Panc1 (cell line): ENCODE results near the gene EPHB2. TPM values are rescaled to one million over a fixed set of nuclear protein-coding genes. Genes with fewer than 3 reads are reported as not detected.

Source experiments
- ATAC-seq: fragments of 200-7000 bp; cut with Tn5 transposase; 2 replicates; pipeline ENCODE4 v1.9.1; 2020; ENCODE audit warnings: mild to moderate bottlenecking, moderate library complexity
- BruUV-seq: library from RNA; stranded (reverse); fragments of 400-500 nt; replicated peaks from 2 replicates; lab custom pipeline; 2021; lab: Mats Ljungman, UMichigan
- CTCF ChIA-PET: fragments of 300-600 bp; sonication (Branson Sonifier 250); formaldehyde crosslinking; loops from one replicate; lab custom pipeline; 2022; ENCODE audit warnings: antibody characterized with exemption; lab: Charles Lee
- POLR2A ChIA-PET: fragments of 300-600 bp; sonication (Branson Sonifier 250); formaldehyde crosslinking; loops from one replicate; lab custom pipeline; 2022; ENCODE audit warnings: antibody characterized with exemption; lab: Charles Lee
- DNase-seq: peaks from one replicate; pipeline ENCODE4 v3.0.0-alpha.2; 2010; ENCODE audit warnings: low read depth, low spot score
- H3K27ac ChIP-seq: 2 replicates; pipeline ENCODE4 v1.5.1; 2011; ENCODE audit warnings: mild to moderate bottlenecking, low read length, inconsistent platforms
- H3K27me3 ChIP-seq: fragments of 200-500 bp; sonication (Bioruptor generic); 2 replicates; pipeline ENCODE4 v1.6.0; 2014; ENCODE audit warnings: low read length, inconsistent platforms; ENCODE audit not compliant: control insufficient read depth, insufficient read depth
- H3K36me3 ChIP-seq: fragments of 200-500 bp; sonication (Bioruptor generic); 2 replicates; pipeline ENCODE4 v1.5.1; 2014; ENCODE audit warnings: inconsistent platforms, mild to moderate bottlenecking, low read length, moderate library complexity; ENCODE audit not compliant: control insufficient read depth, insufficient read depth
- H3K4me1 ChIP-seq: 2 replicates; pipeline ENCODE4 v1.5.1; 2011; ENCODE audit warnings: inconsistent platforms, mild to moderate bottlenecking, low read length, moderate library complexity; ENCODE audit not compliant: control insufficient read depth, insufficient read depth
- H3K4me3 ChIP-seq, 2 experiments: 2 replicates each; pipeline ENCODE4 v1.5.1; 2011 to 2012; ENCODE audit warnings: low read depth in 2 of 2, low read length in 2 of 2, mild to moderate bottlenecking in 2 of 2, inconsistent platforms in 1 of 2, moderate library complexity in 1 of 2
- H3K9me3 ChIP-seq: fragments of 200-500 bp; sonication (Bioruptor generic); 2 replicates; pipeline ENCODE4 v1.5.1; 2014; ENCODE audit warnings: low read depth, mild to moderate bottlenecking, inconsistent platforms, low read length, moderate library complexity; ENCODE audit not compliant: control insufficient read depth, insufficient read depth
- CTCF ChIP-seq: fragments of 450-650 bp; IDR thresholded peaks from 2 replicates; pipeline ENCODE4 v1.5.1; 2017; ENCODE audit warnings: mild to moderate bottlenecking
- POLR2AphosphoS5 ChIP-seq: IDR thresholded peaks from 2 replicates; pipeline ENCODE4 v1.6.1; 2012; ENCODE audit warnings: mild to moderate bottlenecking, low read depth, low read length, moderate library complexity
- REST ChIP-seq, 2 experiments: IDR thresholded peaks; 2 replicates each; pipeline ENCODE4 v1.6.1; 2011 to 2012; ENCODE audit warnings: low read depth in 2 of 2, control low read depth in 1 of 2, low read length in 1 of 2, mild to moderate bottlenecking in 1 of 2, moderate library complexity in 1 of 2; ENCODE audit not compliant: insufficient read depth in 1 of 2
- SIN3A ChIP-seq: IDR thresholded peaks from 2 replicates; pipeline ENCODE4 v1.6.1; 2012; ENCODE audit warnings: low read depth, mild to moderate bottlenecking, low read length, moderate library complexity, borderline replicate concordance; ENCODE audit not compliant: insufficient read depth
- TCF7L2 ChIP-seq: IDR thresholded peaks from 2 replicates; pipeline ENCODE4 v1.6.1; 2011; ENCODE audit warnings: mild to moderate bottlenecking, low read depth, low read length, inconsistent platforms
- in situ Hi-C: cut with HindIII; loops from 2 replicates; pipeline ENCODE4 v1.10.0; 2016; ENCODE audit warnings: low sequenced_read_pairs, low pct_unique_long_range_greater_than_20kb
- intact Hi-C: fragments of 100-400 bp; cut with micrococcal nuclease; formaldehyde crosslinking; loops from one replicate; pipeline ENCODE4 v1.10.0; 2022; ENCODE audit not compliant: unreplicated experiment
- total RNA-seq: library from RNA; stranded (reverse); gene quantifications from one replicate; pipeline ENCODE4 v1.2.1, GENCODE V29; 2021; ENCODE audit not compliant: unreplicated experiment

The EPHB2 gene
- total RNA-seq, 1 experiment from 2014 or later = 29.0 TPM

- DNase-seq (no peak), ATAC-seq (no peak)
- Histone ChIP-seq H3K36me3 (no peaks in the 10 kb centered on the region), H3K4me3 (no peak overlapping the region), H3K27me3 (no peaks in the 10 kb centered on the region), H3K4me1 (no peaks in the 10 kb centered on the region), H3K27ac (no peak overlapping the region), H3K9me3 (no peaks in the 10 kb centered on the region)
- no TSS peak for BruUV-seq
- CTCF ChIA-PET = no interaction called here
- TF ChIP-seq TCF7L2 (no peak), REST (IDR thresholded peaks at IDR 0.05; ENCODE audit: insufficient read depth in 1 of 2, low read depth in 2 of 2, low read length in 1 of 2) (no peak), SIN3A (no peak), POLR2AphosphoS5 (no peak), CTCF (no peak)
- intact Hi-C loops = no loop called here
- POLR2A ChIA-PET = no interaction called here
- in situ Hi-C loops = no loop called here
Observed at GRCh38 chr1:22914156-22914555, 203.5 kb downstream of the EPHB2 start.

- in situ Hi-C loops = no loop called here
- CTCF ChIA-PET = no interaction called here
- H3K36me3 ChIP-seq = no peaks in the 10 kb centered on the region
- DNase-seq (no peak), ATAC-seq (no peak)
- no peaks in the 10 kb centered on the region for H3K27me3 ChIP-seq
- BruUV-seq = no TSS peak
- no peaks in the 10 kb centered on the region for H3K4me1 ChIP-seq
- TF ChIP-seq POLR2AphosphoS5 = no peak
- no peak for TF ChIP-seq REST (IDR thresholded peaks at IDR 0.05; ENCODE audit: insufficient read depth in 1 of 2, low read depth in 2 of 2, low read length in 1 of 2)
- no peak for TF ChIP-seq TCF7L2
- TF ChIP-seq CTCF = no peak
- no peak for TF ChIP-seq SIN3A
- H3K27ac ChIP-seq = no peak overlapping the region
- POLR2A ChIA-PET = no interaction called here
- H3K4me3 ChIP-seq = no peak overlapping the region
- intact Hi-C loops = no loop called here
- no peaks in the 10 kb centered on the region for H3K9me3 ChIP-seq
Observed at GRCh38 chr1:22914633-22915217, 204.1 kb downstream of the EPHB2 start.
